Panc1 (cell line): ENCODE results near the gene LRRC74A. TPM values are rescaled to one million over a fixed set of nuclear protein-coding genes. Genes with fewer than 3 reads are reported as not detected.

Experiments
- ATAC-seq: fragments of 200-7000 bp; cut with Tn5 transposase; 2 replicates; pipeline ENCODE4 v1.9.1; 2020; ENCODE audit warnings: mild to moderate bottlenecking, moderate library complexity
- BruUV-seq: library from RNA; stranded (reverse); fragments of 400-500 nt; replicated peaks from 2 replicates; lab custom pipeline; 2021; lab: Mats Ljungman, UMichigan
- CTCF ChIA-PET: fragments of 300-600 bp; sonication (Branson Sonifier 250); formaldehyde crosslinking; loops from one replicate; lab custom pipeline; 2022; ENCODE audit warnings: antibody characterized with exemption; lab: Charles Lee
- POLR2A ChIA-PET: fragments of 300-600 bp; sonication (Branson Sonifier 250); formaldehyde crosslinking; loops from one replicate; lab custom pipeline; 2022; ENCODE audit warnings: antibody characterized with exemption; lab: Charles Lee
- DNase-seq: peaks from one replicate; pipeline ENCODE4 v3.0.0-alpha.2; 2010; ENCODE audit warnings: low read depth, low spot score
- H3K27ac ChIP-seq: 2 replicates; pipeline ENCODE4 v1.5.1; 2011; ENCODE audit warnings: mild to moderate bottlenecking, low read length, inconsistent platforms
- H3K27me3 ChIP-seq: fragments of 200-500 bp; sonication (Bioruptor generic); 2 replicates; pipeline ENCODE4 v1.6.0; 2014; ENCODE audit warnings: low read length, inconsistent platforms; ENCODE audit not compliant: control insufficient read depth, insufficient read depth
- H3K36me3 ChIP-seq: fragments of 200-500 bp; sonication (Bioruptor generic); 2 replicates; pipeline ENCODE4 v1.5.1; 2014; ENCODE audit warnings: inconsistent platforms, mild to moderate bottlenecking, low read length, moderate library complexity; ENCODE audit not compliant: control insufficient read depth, insufficient read depth
- H3K4me1 ChIP-seq: 2 replicates; pipeline ENCODE4 v1.5.1; 2011; ENCODE audit warnings: inconsistent platforms, mild to moderate bottlenecking, low read length, moderate library complexity; ENCODE audit not compliant: control insufficient read depth, insufficient read depth
- H3K4me3 ChIP-seq, 2 experiments: 2 replicates each; pipeline ENCODE4 v1.5.1; 2011 to 2012; ENCODE audit warnings: low read depth in 2 of 2, low read length in 2 of 2, mild to moderate bottlenecking in 2 of 2, inconsistent platforms in 1 of 2, moderate library complexity in 1 of 2
- H3K9me3 ChIP-seq: fragments of 200-500 bp; sonication (Bioruptor generic); 2 replicates; pipeline ENCODE4 v1.5.1; 2014; ENCODE audit warnings: low read depth, mild to moderate bottlenecking, inconsistent platforms, low read length, moderate library complexity; ENCODE audit not compliant: control insufficient read depth, insufficient read depth
- CTCF ChIP-seq: fragments of 450-650 bp; IDR thresholded peaks from 2 replicates; pipeline ENCODE4 v1.5.1; 2017; ENCODE audit warnings: mild to moderate bottlenecking
- POLR2AphosphoS5 ChIP-seq: IDR thresholded peaks from 2 replicates; pipeline ENCODE4 v1.6.1; 2012; ENCODE audit warnings: mild to moderate bottlenecking, low read depth, low read length, moderate library complexity
- REST ChIP-seq, 2 experiments: IDR thresholded peaks; 2 replicates each; pipeline ENCODE4 v1.6.1; 2011 to 2012; ENCODE audit warnings: low read depth in 2 of 2, control low read depth in 1 of 2, low read length in 1 of 2, mild to moderate bottlenecking in 1 of 2, moderate library complexity in 1 of 2; ENCODE audit not compliant: insufficient read depth in 1 of 2
- SIN3A ChIP-seq: IDR thresholded peaks from 2 replicates; pipeline ENCODE4 v1.6.1; 2012; ENCODE audit warnings: low read depth, mild to moderate bottlenecking, low read length, moderate library complexity, borderline replicate concordance; ENCODE audit not compliant: insufficient read depth
- TCF7L2 ChIP-seq: IDR thresholded peaks from 2 replicates; pipeline ENCODE4 v1.6.1; 2011; ENCODE audit warnings: mild to moderate bottlenecking, low read depth, low read length, inconsistent platforms
- in situ Hi-C: cut with HindIII; loops from 2 replicates; pipeline ENCODE4 v1.10.0; 2016; ENCODE audit warnings: low sequenced_read_pairs, low pct_unique_long_range_greater_than_20kb
- intact Hi-C: fragments of 100-400 bp; cut with micrococcal nuclease; formaldehyde crosslinking; loops from one replicate; pipeline ENCODE4 v1.10.0; 2022; ENCODE audit not compliant: unreplicated experiment
- total RNA-seq: library from RNA; stranded (reverse); gene quantifications from one replicate; pipeline ENCODE4 v1.2.1, GENCODE V29; 2021; ENCODE audit not compliant: unreplicated experiment

LRRC74A gene
- total RNA-seq, 1 experiment from 2014 or later = not detected

GRCh38 chr14:76829013-76829365, 2.8 kb downstream of the LRRC74A start:
- in situ Hi-C loops = no loop called here
- DNase-seq (no peak), ATAC-seq (no peak)
- CTCF ChIA-PET = no interaction called here
- no peak for TF ChIP-seq POLR2AphosphoS5
- no peak for TF ChIP-seq REST (IDR thresholded peaks at IDR 0.05; ENCODE audit: insufficient read depth in 1 of 2, low read depth in 2 of 2, low read length in 1 of 2)
- no peak for TF ChIP-seq SIN3A
- no peak for TF ChIP-seq CTCF
- no peak for TF ChIP-seq TCF7L2
- Histone ChIP-seq H3K4me1 (no peaks in the 10 kb centered on the region), H3K4me3 (no peak overlapping the region), H3K27me3 (no peaks in the 10 kb centered on the region), H3K9me3 (no peaks in the 10 kb centered on the region), H3K36me3 (no peaks in the 10 kb centered on the region), H3K27ac (no peak overlapping the region)
- BruUV-seq = no TSS peak
- POLR2A ChIA-PET = no interaction called here
- intact Hi-C loops = no loop called here

- BruUV-seq = no TSS peak
- no peak; the same call in 1 of the 2 replicates for ATAC-seq
- no peak overlapping the region for H3K4me3 ChIP-seq
- no peak overlapping the region for H3K27ac ChIP-seq
- CTCF ChIA-PET = no interaction called here
- no peaks in the 10 kb centered on the region for H3K4me1 ChIP-seq
- no peak for DNase-seq
- POLR2A ChIA-PET = no interaction called here
- no peaks in the 10 kb centered on the region for H3K36me3 ChIP-seq
- intact Hi-C loops (no loop called here), in situ Hi-C loops (no loop called here)
- no peaks in the 10 kb centered on the region for H3K9me3 ChIP-seq
- TF ChIP-seq CTCF (no peak), POLR2AphosphoS5 (no peak), TCF7L2 (no peak), SIN3A (no peak), REST (IDR thresholded peaks at IDR 0.05; ENCODE audit: insufficient read depth in 1 of 2, low read depth in 2 of 2, low read length in 1 of 2) (no peak)
- H3K27me3 ChIP-seq = no peaks in the 10 kb centered on the region
These were observed 3.6 kb downstream of the LRRC74A start for GRCh38 chr14:76829650-76830421.
